A549 (cell line): ENCODE results near the gene C19orf25. TPM values are rescaled to one million over a fixed set of nuclear protein-coding genes. Genes with fewer than 3 reads are reported as not detected.
A peak's percentile ranks its signal among the peaks of the same experiment; 100 is the strongest.

Source experiments
- ATAC-seq, 2 experiments: fragments of 200-7000 bp in 1 of 2; fragments of >200 bp in 1 of 2; cut with Nextera tagmentation in 1 of 2; cut with Tn5 transposase in 1 of 2; 3 replicates each; pipeline versions ENCODE4 v1.8.0 to v1.9.1; 2018 to 2020; ENCODE audit warnings: mild to moderate bottlenecking in 1 of 2, moderate library complexity in 1 of 2
- CTCF ChIA-PET: fragments of 300-600 bp; sonication (Branson Sonifier 250); formaldehyde crosslinking; extraction: SDS; loops from one replicate; lab custom pipeline; 2021; ENCODE audit warnings: antibody characterized with exemption, inconsistent platforms; lab: Yijun Ruan, JAX
- POLR2A ChIA-PET: fragments of 350-600 bp; formaldehyde crosslinking; extraction: SDS; loops from one replicate; lab custom pipeline; 2021; ENCODE audit warnings: antibody characterized with exemption, inconsistent platforms; lab: Yijun Ruan, JAX
- DNase-seq, 2 experiments: peaks; one replicate each; pipeline versions ENCODE4 v3.0.0 to v3.0.0-alpha.2; 2011 to 2016; ENCODE audit warnings: low read depth in 1 of 2, low spot score in 1 of 2
- FAIRE-seq: peaks from 2 replicates; lab custom pipeline; 2011; peaks lifted over from hg19 to GRCh38; lab: Jason Lieb, UNC
- H3K27ac ChIP-seq, 2 experiments: fragments of >200 bp; sonication (Bioruptor Twin); formaldehyde crosslinking; 3 replicates each; pipeline ENCODE4 v1.5.1; 2016 to 2017
- H3K4me1 ChIP-seq: fragments of >200 bp; sonication (Bioruptor Twin); formaldehyde crosslinking; 3 replicates; pipeline ENCODE4 v1.6.1; 2016
- H3K4me2 ChIP-seq: fragments of >200 bp; sonication (Bioruptor Twin); formaldehyde crosslinking; 3 replicates; pipeline ENCODE4 v1.6.1; 2016
- H3K4me3 ChIP-seq: fragments of >200 bp; sonication (Bioruptor Twin); formaldehyde crosslinking; 3 replicates; pipeline ENCODE4 v1.5.1; 2016
- H3K9me3 ChIP-seq: fragments of >200 bp; sonication (Bioruptor Twin); formaldehyde crosslinking; 3 replicates; pipeline ENCODE4 v1.6.1; 2016
- CEBPB ChIP-seq, 2 experiments: fragments of >200 bp in 1 of 2; sonication (Bioruptor Twin) in 1 of 2; formaldehyde crosslinking in 1 of 2; IDR thresholded peaks; 2 replicates each; pipeline ENCODE4 v1.6.1; 2012 to 2016
- CHD2 ChIP-seq: fragments of 150-350 bp; IDR thresholded peaks from 2 replicates; pipeline ENCODE4 v1.6.1; 2014; ENCODE audit warnings: low read length; ENCODE audit not compliant: partially characterized antibody
- FOSL2 ChIP-seq, 2 experiments: fragments of 450-650 bp in 1 of 2; fragments of >200 bp in 1 of 2; sonication (Bioruptor Twin) in 1 of 2; formaldehyde crosslinking; IDR thresholded peaks; 2 replicates each; pipeline versions ENCODE4 v1.5.0 to v1.6.1; 2016 to 2020; ENCODE audit warnings: mild to moderate bottlenecking in 1 of 2, moderate library complexity in 1 of 2
- MAZ ChIP-seq: fragments of 150-350 bp; IDR thresholded peaks from 2 replicates; pipeline ENCODE4 v1.6.1; 2014; ENCODE audit warnings: antibody characterized with exemption, low read depth, low read length, borderline replicate concordance
- POLR2AphosphoS2 ChIP-seq: conservative IDR thresholded peaks from 2 replicates; pipeline ENCODE4 v1.6.1; 2012; ENCODE audit warnings: low read length, improper control_type of control experiment, inconsistent platforms
- RAD21 ChIP-seq, 2 experiments: fragments of >200 bp in 1 of 2; sonication (Bioruptor Twin) in 1 of 2; formaldehyde crosslinking in 1 of 2; IDR thresholded peaks in 1 of 2; conservative IDR thresholded peaks in 1 of 2; 2 replicates in 1 of 2; 3 replicates in 1 of 2; pipeline ENCODE4 v1.6.1; 2012 to 2018; ENCODE audit warnings: inconsistent platforms in 1 of 2
- REST ChIP-seq: fragments of 200-600 bp; sonication (generic); IDR thresholded peaks from 2 replicates; pipeline ENCODE4 v1.6.1; 2016; ENCODE audit warnings: antibody characterized with exemption, mild to moderate bottlenecking, moderate library complexity
- USF2 ChIP-seq: fragments of 450-650 bp; IDR thresholded peaks from 2 replicates; pipeline ENCODE4 v1.6.1; 2014; ENCODE audit warnings: antibody characterized with exemption
- ZC3H11A ChIP-seq: fragments of 450-650 bp; IDR thresholded peaks from 2 replicates; pipeline ENCODE4 v1.6.1; 2014; ENCODE audit warnings: antibody characterized with exemption, mild to moderate bottlenecking
- ZSCAN20 ChIP-seq: fragments of 250-450 bp; sonication (Bioruptor Pico); IDR thresholded peaks from 2 replicates; pipeline ENCODE4 v1.8.0; 2022; ENCODE audit warnings: mild to moderate bottlenecking, moderate library complexity
- WGBS: methylation state at CpG from one replicate; pipeline ENCODE4 v1.1.6; 2017; ENCODE audit errors: missing lambda C conversion rate; 5-methylcytosine and 5-hydroxymethylcytosine counted together
- polyA plus RNA-seq, 4 experiments: library from polyadenylated mRNA; depleted of rRNA in 3 of 4; stranded (reverse); fragments of >200 nt; fragmentation: RNase III in 1 of 4; extraction: RNeasy Plus Mini Kit Qiagen cat#74134 plus additional on column Dnase treatment in 1 of 4; gene quantifications; 2 replicates in 3 of 4; 3 replicates in 1 of 4; pipeline ENCODE4 v1.2.3, GENCODE V29; 2011 to 2017

Gene C19orf25
- polyA plus RNA-seq, 2 of the 4 experiments (the other 2 are of a cell fraction): 8.2 to 20.7 TPM

GRCh38 chr19:1516395-1516753, 37.4 kb upstream of the C19orf25 start:
- H3K4me3 ChIP-seq: no peak overlapping the region
- ATAC-seq: no peak
- TF ChIP-seq USF2 (0 out of 2 replicates have a peak, but pooled peaks have one; percentile 24), CEBPB (IDR thresholded peaks at IDR 0.05) (no peak)
- TF ChIP-seq, all 56 proteins: peak for 1
- FAIRE-seq (no peak), DNase-seq (peak in 1 of 2 experiments; percentile 38)
- ChIA-PET CTCF (interaction anchor here (1.1 kb wide), 1 partner anchor 30 kb away, joined by 4 read pairs; no protein-coding TSS in a partner anchor), POLR2A (no interaction called here)
- Histone ChIP-seq H3K4me2 (no peak overlapping the region), H3K27ac (no peak overlapping the region), H3K4me1 (no peaks in the 10 kb centered on the region), H3K9me3 (no peaks in the 10 kb centered on the region)
- 61% methylated on average over 8 of the region's 8 CpGs for WGBS

- Histone ChIP-seq H3K9me3 (no peaks in the 10 kb centered on the region), H3K4me1 (no peaks in the 10 kb centered on the region)
- WGBS: 72% methylated on average over 11 of the region's 14 CpGs
- POLR2A ChIA-PET: no interaction called here
- no peak for DNase-seq
- TF ChIP-seq ZC3H11A (no peak), CHD2 (no peak), RAD21 (conservative IDR thresholded peaks at IDR 0.05 in 1 of 2, IDR thresholded peaks at IDR 0.05 in 1 of 2) (no peak), MAZ (no peak), POLR2AphosphoS2 (no peak)
- TF ChIP-seq, all 56 proteins: peak for 0
- Histone ChIP-seq H3K4me3 (no peak overlapping the region), H3K27ac (no peak overlapping the region), H3K4me2 (no peak overlapping the region)
- CTCF ChIA-PET: interaction anchor here (0.5 to 1.6 kb wide), 7 partner anchors 12 to 312 kb away, joined by 3 to 6 read pairs (median 4); no protein-coding TSS in a partner anchor
- no peak for ATAC-seq
- no peak for FAIRE-seq
Measured at GRCh38 chr19:1514986-1515721, 36.1 kb upstream of the C19orf25 start.

GRCh38 chr19:1514295-1514661, 35.3 kb upstream of the C19orf25 start:
- FAIRE-seq (no peak), DNase-seq (no peak), ATAC-seq (no peak)
- POLR2A ChIA-PET: no interaction called here
- Histone ChIP-seq H3K9me3 (no peaks in the 10 kb centered on the region), H3K27ac (peak overlapping the region in 1 of 2 experiments; percentile 95; a peak in 1 of 6 replicates), H3K4me1 (no peaks in the 10 kb centered on the region), H3K4me3 (no peak overlapping the region; the same call in 2 of the 3 replicates), H3K4me2 (no peak overlapping the region)
- WGBS: 45% methylated on average over 7 of the region's 10 CpGs
- CTCF ChIA-PET: interaction anchor here (0.6 to 1.6 kb wide), 8 partner anchors 13 to 313 kb away, joined by 3 to 6 read pairs (median 4); no protein-coding TSS in a partner anchor
- TF ChIP-seq ZSCAN20 (CRISPR knock-in tag): no peak
- TF ChIP-seq REST: no peak
- TF ChIP-seq FOSL2 (IDR thresholded peaks at IDR 0.05): no peak
- TF ChIP-seq FOSL2 (CRISPR knock-in tag; IDR thresholded peaks at IDR 0.05): no peak
